Stimulated activated CD4-positive, alpha-beta T cell treated with anti-CD3 and anti-CD28 coated beads, Interleukin-2, amount 100 ng/mL, for 4 hours (primary cell): ENCODE data around the gene ADM2.
A peak's percentile ranks its signal among the peaks of the same experiment; 100 is the strongest.

Experiments
- DNase-seq: peaks from one replicate; pipeline ENCODE4 v3.0.0-alpha.2; 2020; ENCODE audit warnings: low read depth

The ADM2 gene

GRCh38 chr22:50467773-50468440 lies 13.4 kb upstream of the ADM2 start:
- no peak for DNase-seq

DNA sequence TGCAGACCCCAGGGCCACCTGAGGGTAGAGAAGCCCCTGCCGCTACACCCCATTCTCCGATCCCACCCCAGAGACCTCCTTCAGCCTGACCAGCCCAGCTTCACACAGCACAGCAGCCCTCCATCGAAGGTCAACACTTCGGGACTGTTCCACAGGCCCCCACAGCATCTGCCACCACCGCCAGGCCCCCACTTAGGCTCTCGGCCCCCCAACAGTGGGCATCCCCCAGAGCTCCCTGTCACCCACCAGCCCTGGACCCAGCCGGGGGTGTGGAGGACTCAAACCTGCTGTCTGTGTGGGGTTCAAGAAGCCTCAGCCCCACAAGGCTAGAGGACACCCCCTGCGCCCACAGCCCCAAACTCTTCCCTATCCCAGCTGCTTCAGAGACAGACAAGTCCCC lies 12.7 kb upstream of the ADM2 start:
- DNase-seq, result no peak

- DNase-seq, result peak; percentile 93
These were observed 11.7 kb upstream of the ADM2 start for GRCh38 chr22:50469377-50470305.

DNA sequence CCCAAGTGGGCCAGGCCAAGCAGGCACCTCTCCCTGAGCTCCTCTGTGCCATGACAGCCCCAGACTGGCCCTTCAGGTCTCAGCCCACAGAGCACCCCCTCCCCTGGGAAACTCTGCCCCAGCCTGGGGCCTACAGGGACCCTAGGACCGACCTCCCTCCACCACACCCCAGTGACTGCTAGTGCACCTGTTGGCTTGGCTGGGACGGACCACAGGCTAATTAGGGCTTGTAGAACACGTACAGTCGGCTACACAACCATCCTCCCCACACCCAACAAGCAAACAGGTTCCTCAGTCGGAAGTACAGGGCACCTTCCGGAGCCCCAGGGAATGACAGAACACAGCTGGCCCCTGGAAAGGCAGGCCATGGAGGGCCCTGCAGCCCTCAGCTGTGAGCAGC lies 10.9 kb upstream of the ADM2 start:
- DNase-seq, result no peak

DNA sequence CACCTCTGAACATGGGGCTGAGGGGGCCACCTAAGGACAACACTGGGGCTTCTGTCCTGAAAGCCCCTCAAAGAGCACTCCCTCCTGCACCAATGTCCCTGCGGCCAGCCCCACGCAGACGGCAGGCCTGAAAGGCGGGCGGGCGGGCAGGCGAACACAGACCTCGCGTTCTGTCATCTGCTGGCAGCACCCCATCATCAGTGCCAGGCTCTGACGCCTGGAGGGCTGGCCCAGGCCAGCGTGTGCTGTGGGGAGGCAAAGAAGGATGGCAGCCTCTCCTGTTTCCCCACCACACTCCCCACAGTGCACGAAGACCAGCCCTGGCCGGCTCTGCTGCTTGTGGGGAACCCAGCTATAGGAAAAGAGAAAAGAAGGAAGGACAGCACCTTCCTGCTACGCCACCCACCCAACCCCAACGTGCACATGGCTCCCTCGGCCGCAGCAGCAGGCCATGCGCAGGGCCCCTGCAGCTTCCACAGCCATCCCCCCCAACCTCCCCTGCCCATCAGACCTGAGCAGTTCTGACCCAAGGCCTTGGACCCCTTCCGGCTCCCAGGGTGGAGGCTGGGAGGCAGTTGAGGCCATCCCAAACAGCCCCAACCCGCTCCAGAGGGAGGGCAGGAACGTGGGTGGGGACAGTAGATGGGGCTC lies 10.0 kb upstream of the ADM2 start:
- DNase-seq, result no peak

GRCh38 chr22:50471962-50472361 lies 9.4 kb upstream of the ADM2 start:
- no peak for DNase-seq

- DNase-seq, result no peak
These were observed 8.3 kb upstream of the ADM2 start for GRCh38 chr22:50473088-50473487.

DNA sequence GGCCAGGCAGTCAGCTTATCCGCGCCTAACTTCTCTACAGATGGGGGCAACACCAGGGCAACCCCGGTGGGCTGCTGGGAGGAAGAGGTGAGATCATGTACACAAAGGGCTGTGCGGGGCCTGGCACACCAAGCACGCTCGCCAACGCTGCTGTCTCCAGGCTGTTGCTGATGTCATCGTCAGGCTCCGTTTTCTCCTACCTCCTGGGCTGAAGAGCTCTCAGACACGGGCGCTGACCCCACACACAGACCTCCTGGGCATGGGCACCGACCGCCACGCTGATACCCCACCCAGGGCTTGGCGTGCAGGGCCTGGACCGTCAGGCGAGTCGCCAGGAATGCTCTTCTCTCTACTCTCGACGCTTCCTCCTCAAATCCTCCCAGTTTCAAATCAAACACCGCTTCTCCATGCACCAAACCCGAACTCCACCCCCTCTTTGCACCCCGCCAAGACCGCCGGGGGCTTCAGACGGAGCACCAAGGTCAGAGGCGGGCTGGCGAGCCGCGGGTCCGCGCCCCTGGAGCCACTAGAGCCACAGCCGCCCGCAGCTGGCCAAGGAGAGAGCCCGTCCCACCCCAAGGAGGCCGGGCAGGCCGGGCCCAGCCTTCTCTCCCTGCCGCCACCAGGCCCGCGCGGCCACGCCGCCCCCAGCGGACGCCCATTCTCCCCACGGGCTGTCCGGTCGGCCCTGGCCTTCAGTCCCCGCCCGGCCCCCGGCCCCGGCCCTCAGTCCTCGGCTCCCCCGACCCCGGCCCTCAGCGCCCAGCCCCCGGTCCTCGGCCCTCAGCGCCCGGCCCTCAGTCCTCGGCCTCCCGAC lies 7.3 kb upstream of the ADM2 start:
- DNase-seq, result no peak

- DNase-seq, result peak; percentile 83
These were observed 6.4 kb upstream of the ADM2 start, which contains the start of gene SBF1 for GRCh38 chr22:50474710-50475651. Gene SBF1 (minus strand): TSS chr22:50475035. CDS start chr22:50474840, 195 bp downstream.

- no peak for DNase-seq
These were observed 5.7 kb upstream of the ADM2 start for GRCh38 chr22:50475652-50476002.

DNA sequence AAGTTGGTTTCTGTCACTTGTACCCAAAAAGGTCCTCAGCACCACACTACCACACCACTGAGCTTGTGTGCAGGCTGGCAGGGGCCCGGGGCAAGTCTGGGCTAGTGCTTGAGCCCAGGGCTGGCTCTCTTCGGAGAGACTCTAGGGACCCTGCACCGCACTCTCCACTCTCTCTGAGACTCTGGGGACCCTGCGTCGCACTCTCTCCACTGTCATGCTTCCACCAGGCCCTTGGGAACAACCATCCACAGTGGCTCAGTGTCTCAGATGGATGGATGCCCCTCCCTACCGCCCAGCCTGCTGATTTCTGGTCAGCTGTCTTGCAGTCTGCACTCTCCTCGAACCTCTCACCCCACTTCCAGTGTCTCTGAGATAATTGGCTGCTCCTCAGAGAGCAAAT lies 4.5 kb upstream of the ADM2 start:
- no peak for DNase-seq

DNA sequence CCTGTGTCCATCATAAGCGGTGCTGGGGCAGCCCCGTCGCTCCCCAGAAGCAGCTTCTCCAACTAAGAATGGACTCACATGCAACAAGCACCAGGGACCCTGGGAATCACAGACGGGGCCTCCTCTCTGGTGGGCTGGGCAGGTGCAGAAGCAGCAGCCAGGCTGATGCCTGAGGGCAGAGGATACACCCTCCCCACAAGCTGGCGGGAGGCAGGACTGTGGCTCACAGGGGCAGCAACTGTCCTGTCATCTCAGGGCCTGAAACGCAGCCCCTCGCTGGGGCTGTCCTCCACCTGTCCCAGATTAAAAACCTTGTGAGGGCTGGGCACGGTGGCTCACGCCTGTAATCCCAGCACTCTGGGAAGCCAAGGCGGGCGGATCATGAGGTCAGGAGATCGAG lies 3.4 kb upstream of the ADM2 start:
- no peak for DNase-seq

DNA sequence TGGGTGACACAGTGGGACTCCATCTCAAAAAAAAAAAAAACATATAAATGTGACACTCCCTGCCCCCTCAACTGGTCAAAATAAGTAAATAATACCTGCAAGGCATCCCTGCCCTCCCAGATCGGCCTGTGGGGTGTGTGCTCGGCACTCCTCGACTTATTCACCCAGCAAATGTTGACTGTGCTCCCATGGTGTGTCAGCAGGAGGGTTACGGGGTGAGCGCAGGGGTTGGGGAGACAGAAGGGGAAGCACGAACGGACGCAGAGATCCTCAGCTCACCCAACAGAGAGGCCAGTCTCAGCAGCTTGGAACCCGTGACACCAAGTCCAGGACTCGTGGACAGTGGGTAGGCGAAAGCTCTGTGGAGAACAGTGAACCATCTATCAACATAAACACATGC lies 1.6 kb upstream of the ADM2 start:
- DNase-seq, result no peak

DNA sequence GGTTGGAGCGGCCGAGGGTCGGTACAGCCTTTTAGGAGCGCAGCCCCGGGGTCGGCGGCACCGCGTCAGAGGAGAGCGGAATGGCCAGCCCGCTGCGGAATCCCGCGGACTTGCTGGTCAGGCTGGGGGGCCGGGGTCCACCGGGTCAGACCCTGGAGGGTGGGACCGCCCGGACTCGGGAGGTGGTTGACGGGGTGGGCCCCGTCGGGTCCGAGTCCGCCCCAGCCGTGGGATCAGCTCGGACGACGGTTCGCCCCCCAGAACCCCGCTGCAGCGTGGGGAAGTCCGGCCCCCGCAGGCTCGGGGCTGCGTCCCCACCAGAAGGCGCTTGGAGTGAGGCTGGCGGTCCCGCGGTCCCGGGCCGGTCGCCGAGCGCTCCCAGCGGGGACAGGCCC lies 301 bp upstream of the ADM2 start:
- DNase-seq, result no peak

DNA sequence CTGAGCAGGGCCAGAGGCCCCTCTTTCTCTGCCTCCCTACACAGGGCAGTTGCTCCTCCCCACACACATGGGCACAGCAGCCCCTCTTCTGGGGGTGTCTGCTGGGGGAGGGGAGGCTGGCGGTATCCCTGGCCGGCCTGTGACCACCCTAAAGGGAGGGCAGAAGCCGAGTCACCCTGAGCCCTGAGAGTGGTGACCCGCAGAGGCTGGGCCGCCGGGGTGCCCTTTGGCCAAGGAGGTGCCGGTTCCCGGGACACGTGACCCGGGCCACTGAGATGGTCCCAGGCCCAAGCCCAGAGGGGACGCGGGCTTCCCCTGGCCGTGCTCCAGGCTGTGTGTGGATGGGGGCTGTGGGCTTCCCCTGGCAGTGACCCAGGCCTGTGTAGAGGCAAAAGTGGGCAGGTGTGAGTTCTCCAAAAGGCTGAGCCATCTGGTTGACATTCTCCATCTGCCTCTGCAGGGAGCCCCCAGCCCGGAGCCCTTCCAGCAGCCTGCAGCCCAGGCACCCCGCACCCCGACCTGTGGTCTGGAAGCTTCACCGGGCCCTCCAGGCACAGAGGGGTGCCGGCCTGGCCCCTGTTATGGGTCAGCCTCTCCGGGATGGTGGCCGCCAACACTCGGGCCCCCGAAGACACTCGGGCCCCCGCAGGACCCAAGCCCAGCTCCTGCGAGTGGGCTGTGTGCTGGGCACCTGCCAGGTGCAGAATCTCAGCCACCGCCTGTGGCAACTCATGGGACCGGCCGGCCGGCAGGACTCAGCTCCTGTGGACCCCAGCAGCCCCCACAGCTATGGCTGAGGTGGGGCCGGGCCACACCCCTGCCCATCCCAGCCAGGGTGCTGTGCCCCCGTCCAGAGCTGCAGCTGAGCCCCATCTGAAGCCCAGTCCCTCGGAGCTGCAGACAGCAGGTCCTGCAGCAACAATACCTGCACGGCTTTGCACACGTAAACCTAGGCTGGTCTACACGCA lies 1.0 kb downstream of the ADM2 start:
- no peak for DNase-seq

- no peak for DNase-seq
These were observed 1.8 kb downstream of the ADM2 start for GRCh38 chr22:50483106-50483505.

GRCh38 chr22:50483556-50483955 lies 2.2 kb downstream of the ADM2 start:
- no peak for DNase-seq

DNA sequence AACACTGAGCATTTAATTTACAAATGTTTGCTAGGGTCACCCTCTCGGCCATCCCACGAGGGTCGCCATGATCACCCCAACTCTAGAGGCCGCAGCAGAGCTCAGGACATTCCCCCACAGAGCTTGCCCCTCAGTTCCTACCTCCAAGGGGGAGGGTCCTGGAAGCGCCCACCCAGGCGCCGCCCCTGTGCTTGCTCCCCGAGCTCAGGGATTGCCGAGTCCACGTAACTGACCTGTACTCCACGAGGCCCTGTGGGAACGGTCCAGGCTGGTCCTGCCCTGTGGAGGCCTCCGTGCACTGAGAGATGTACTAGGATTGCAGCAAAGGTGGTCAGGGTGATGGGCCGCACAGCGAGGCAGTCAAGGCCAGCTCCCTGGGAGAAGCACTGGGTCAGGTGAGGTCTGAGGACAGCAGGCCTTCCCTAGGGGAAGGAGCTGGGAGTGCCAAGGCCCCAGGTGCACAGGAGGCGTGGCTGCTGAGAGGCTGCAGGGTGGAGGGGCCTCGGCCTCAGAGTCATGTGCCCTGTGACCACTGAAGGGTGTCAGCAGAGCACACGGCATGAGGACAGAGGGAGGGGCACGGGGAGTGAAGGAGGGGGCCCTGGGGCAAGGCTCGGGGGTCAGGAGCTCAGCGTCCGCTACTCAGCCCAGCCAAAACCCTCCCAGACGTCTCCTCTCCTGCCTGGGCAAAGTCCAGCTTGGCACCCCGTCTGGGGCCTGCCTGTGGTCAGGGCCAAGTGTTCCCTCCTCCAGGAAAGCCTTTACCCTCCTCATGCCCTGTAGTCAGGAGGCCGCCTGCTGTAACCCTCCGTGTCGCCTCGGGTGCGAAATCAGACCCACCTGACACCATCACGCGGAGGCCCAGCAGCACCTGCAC lies 2.9 kb downstream of the ADM2 start:
- no peak for DNase-seq
